RWPE2 (cell line): ENCODE results near the gene SLC30A3.
A peak's percentile ranks its signal among the peaks of the same experiment; 100 is the strongest.

Experiments
- ATAC-seq: fragments of 200-7000 bp; cut with Tn5 transposase; 3 replicates; pipeline ENCODE4 v1.9.1; 2021; ENCODE audit warnings: low read depth
- DNase-seq: peaks from one replicate; pipeline ENCODE4 v3.0.0-alpha.2; 2020; ENCODE audit warnings: low spot score
- H3K27ac ChIP-seq: fragments of 450-650 bp; 2 replicates; pipeline ENCODE4 v1.5.1; 2017; ENCODE audit warnings: mild to moderate bottlenecking; ENCODE audit not compliant: poor library complexity, severe bottlenecking
- H3K27me3 ChIP-seq: fragments of 250-450 bp; sonication (Bioruptor Pico); 2 replicates; pipeline ENCODE4 v1.5.1; 2021; ENCODE audit warnings: mild to moderate bottlenecking, moderate library complexity; ENCODE audit not compliant: insufficient read depth, poor library complexity, severe bottlenecking
- H3K36me3 ChIP-seq: fragments of 250-450 bp; sonication (Bioruptor Pico); 2 replicates; pipeline ENCODE4 v1.5.1; 2020; ENCODE audit warnings: low read depth, mild to moderate bottlenecking, moderate library complexity
- H3K4me1 ChIP-seq: fragments of 250-450 bp; sonication (Bioruptor Pico); 2 replicates; pipeline ENCODE4 v1.5.1; 2021; ENCODE audit warnings: mild to moderate bottlenecking, moderate library complexity; ENCODE audit not compliant: insufficient read depth, poor library complexity, severe bottlenecking
- H3K4me3 ChIP-seq: fragments of 250-450 bp; sonication (Bioruptor Pico); 2 replicates; pipeline ENCODE4 v1.5.1; 2021; ENCODE audit warnings: mild to moderate bottlenecking, moderate library complexity; ENCODE audit not compliant: severe bottlenecking
- H3K9me3 ChIP-seq: fragments of 250-450 bp; sonication (Bioruptor Pico); 2 replicates; pipeline ENCODE4 v1.5.1; 2021; ENCODE audit warnings: mild to moderate bottlenecking, moderate library complexity; ENCODE audit not compliant: severe bottlenecking
- CTCF ChIP-seq: fragments of 450-650 bp; IDR thresholded peaks from one replicate; pipeline ENCODE4 v1.5.1; 2017; ENCODE audit warnings: mild to moderate bottlenecking, moderate library complexity; ENCODE audit not compliant: poor library complexity, severe bottlenecking

SLC30A3 gene

GRCh38 chr2:27307545-27308358, 44.9 kb upstream of the SLC30A3 start:
- Histone ChIP-seq H3K9me3 (no peaks in the 10 kb centered on the region), H3K27me3 (peaks cover 46% of the 10 kb centered on the region), H3K4me1 (no peaks in the 10 kb centered on the region), H3K4me3 (no peak overlapping the region), H3K36me3 (no peaks in the 10 kb centered on the region), H3K27ac (no peak overlapping the region)
- DNase-seq (no peak), ATAC-seq (peak; percentile 55)
- TF ChIP-seq CTCF, result no peak

GRCh38 chr2:27307287-27307544, 44.4 kb upstream of the SLC30A3 start:
- Histone ChIP-seq H3K27ac (no peak overlapping the region), H3K4me1 (no peaks in the 10 kb centered on the region), H3K27me3 (peaks cover 46% of the 10 kb centered on the region), H3K4me3 (no peak overlapping the region), H3K9me3 (no peaks in the 10 kb centered on the region), H3K36me3 (no peaks in the 10 kb centered on the region)
- no peak for ATAC-seq
- TF ChIP-seq CTCF, result no peak
- DNase-seq, result no peak

DNA sequence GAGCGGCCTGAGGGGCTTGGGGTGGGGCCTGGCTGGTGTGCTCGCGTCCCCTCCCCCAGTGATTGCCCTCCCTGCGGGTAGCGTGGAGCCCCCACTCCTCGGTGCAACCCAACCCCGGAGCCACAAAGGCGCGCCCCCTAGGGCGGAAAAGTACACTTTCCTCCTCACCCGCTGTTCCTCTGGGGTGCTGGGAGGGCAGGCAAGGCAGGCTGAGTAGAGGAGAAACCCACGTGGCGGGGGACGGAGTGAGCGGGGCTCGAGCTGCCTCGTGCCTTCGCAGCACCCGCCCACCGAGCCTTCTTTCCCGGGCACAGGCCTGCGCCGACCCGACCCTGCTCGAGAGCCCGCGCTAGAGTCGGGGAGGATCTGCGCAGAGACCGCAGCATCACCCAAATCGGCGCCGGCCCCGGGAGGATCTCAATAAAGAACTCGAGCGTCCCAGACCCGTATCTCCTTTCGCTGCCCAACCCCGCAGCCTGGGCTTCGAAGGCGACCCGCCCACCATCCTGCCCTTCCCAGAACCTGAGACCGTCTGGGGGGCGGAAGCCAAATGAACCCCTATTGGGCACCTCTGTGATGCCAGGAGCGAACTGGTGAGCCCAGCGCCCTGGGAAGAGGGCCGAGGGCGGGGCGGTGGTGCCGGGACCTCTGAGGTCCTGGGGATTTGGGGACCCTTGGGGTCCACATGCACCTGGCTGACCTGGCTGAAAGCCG, 43.9 kb upstream of the SLC30A3 start:
- no peak overlapping the region for H3K27ac ChIP-seq
- TF ChIP-seq CTCF, result no peak
- H3K27me3 ChIP-seq, result peaks cover 46% of the 10 kb centered on the region
- peak; percentile 18; the same call in 1 of the 3 replicates for ATAC-seq
- H3K4me1 ChIP-seq, result no peaks in the 10 kb centered on the region
- no peaks in the 10 kb centered on the region for H3K9me3 ChIP-seq
- DNase-seq, result peak; percentile 62
- H3K4me3 ChIP-seq, result no peak overlapping the region
- no peaks in the 10 kb centered on the region for H3K36me3 ChIP-seq

GRCh38 chr2:27306136-27306535, 43.3 kb upstream of the SLC30A3 start:
- H3K4me1 ChIP-seq, result no peaks in the 10 kb centered on the region
- no peaks in the 10 kb centered on the region for H3K9me3 ChIP-seq
- peaks cover 46% of the 10 kb centered on the region for H3K27me3 ChIP-seq
- H3K4me3 ChIP-seq, result no peak overlapping the region
- ATAC-seq (no peak), DNase-seq (peak; percentile 64)
- H3K27ac ChIP-seq, result no peak overlapping the region
- H3K36me3 ChIP-seq, result no peaks in the 10 kb centered on the region
- TF ChIP-seq CTCF, result no peak

DNA sequence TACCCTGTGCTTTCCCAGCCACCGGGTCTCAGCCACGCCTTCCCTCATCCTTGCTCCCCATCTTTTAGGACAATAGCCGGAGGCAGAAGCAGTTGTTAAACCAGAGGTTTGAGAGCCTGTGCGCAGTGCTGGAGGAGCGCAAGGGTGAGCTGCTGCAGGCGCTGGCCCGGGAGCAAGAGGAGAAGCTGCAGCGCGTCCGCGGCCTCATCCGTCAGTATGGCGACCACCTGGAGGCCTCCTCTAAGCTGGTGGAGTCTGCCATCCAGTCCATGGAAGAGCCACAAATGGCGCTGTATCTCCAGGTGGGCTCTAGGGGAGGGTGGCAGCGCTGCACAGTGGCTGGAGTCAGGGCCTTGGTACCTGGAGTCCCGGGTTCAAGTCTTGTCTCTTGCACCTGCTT, 42.7 kb upstream of the SLC30A3 start:
- Histone ChIP-seq H3K4me1 (no peaks in the 10 kb centered on the region), H3K4me3 (no peak overlapping the region), H3K9me3 (no peaks in the 10 kb centered on the region), H3K27ac (no peak overlapping the region), H3K36me3 (no peaks in the 10 kb centered on the region), H3K27me3 (peaks cover 46% of the 10 kb centered on the region)
- DNase-seq (no peak), ATAC-seq (no peak)
- no peak for TF ChIP-seq CTCF
